HG03060 (cell line): Measurements from ENCODE around the gene KRTAP9-7.
"Not testable (repeated sequence)": the region's sequence is repeated elsewhere in the genome, so short reads cannot be mapped to it uniquely, and the experiment has no call there.

Experiments used
- ATAC-seq: cut with Tn5 transposase; IDR thresholded peaks from one replicate; pipeline ENCODE4 v1.9.1; 2021; ENCODE audit warnings: low read depth, moderate number of reproducible peaks; ENCODE audit not compliant: unreplicated experiment

The KRTAP9-7 gene, protein sequence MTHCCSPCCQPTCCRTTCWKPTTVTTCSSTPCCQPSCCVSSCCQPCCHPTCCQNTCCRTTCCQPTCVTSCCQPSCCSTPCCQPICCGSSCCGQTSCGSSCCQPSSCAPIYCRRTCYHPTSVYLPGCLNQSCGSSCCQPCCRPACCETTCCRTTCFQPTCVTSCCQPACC

DNA sequence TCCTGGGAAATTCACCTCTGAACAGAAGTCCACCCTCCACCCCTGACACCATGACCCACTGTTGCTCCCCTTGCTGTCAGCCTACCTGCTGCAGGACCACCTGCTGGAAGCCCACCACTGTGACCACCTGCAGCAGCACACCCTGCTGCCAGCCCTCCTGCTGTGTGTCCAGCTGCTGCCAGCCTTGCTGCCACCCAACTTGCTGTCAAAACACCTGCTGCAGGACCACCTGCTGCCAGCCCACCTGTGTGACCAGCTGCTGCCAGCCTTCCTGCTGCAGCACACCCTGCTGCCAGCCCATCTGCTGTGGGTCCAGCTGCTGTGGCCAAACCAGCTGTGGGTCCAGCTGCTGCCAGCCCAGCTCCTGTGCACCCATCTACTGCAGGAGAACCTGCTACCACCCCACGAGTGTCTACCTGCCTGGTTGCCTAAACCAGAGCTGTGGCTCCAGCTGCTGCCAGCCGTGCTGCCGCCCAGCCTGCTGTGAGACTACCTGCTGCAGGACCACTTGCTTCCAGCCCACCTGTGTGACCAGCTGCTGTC lies at the start of gene KRTAP9-7:
Gene KRTAP9-7, plus strand, starts transcription at position 51 of the 543 bp plus-strand sequence. Its CDS starts 0 bp downstream, at position 51.
- not testable (repeated sequence) for ATAC-seq

DNA sequence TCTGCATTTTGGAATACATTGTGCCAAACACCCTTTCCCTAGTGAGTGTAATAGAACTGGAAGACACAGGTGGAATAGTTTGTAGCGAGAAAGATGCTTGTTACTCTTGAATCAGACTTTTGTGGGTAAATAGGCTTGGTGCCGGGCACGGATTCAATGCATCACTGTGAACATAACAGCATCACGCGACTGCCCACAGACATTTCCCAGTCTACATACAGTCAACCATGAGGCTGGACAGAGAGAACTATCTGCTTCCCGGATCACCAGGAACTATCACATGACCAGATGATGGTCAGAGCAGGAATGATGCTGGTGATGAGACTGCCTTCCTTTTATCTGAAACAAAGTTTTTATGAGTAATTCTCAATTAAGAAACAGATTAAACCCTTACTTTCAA lies 49.4 kb upstream of the KRTAP9-7 start:
- no peak for ATAC-seq

DNA sequence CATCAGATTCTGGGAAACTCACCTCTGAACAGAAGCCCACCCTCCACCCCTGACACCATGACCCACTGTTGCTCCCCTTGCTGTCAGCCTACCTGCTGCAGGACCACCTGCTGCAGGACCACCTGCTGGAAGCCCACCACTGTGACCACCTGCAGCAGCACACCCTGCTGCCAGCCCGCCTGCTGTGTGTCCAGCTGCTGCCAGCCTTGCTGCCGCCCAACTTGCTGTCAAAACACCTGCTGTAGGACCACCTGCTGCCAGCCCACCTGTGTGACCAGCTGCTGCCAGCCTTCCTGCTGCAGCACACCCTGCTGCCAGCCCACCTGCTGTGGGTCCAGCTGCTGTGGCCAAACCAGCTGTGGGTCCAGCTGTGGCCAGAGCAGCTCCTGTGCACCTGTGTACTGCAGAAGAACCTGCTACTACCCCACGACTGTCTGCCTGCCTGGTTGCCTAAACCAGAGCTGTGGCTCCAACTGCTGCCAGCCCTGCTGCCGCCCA lies 48.9 kb upstream of the KRTAP9-7 start, which contains the start of gene KRTAP9-2:
Gene KRTAP9-2, plus strand, starts transcription at position 51 of the 498 bp plus-strand sequence. Its CDS starts 7 bp downstream, at position 58.
- ATAC-seq: not testable (repeated sequence)

DNA sequence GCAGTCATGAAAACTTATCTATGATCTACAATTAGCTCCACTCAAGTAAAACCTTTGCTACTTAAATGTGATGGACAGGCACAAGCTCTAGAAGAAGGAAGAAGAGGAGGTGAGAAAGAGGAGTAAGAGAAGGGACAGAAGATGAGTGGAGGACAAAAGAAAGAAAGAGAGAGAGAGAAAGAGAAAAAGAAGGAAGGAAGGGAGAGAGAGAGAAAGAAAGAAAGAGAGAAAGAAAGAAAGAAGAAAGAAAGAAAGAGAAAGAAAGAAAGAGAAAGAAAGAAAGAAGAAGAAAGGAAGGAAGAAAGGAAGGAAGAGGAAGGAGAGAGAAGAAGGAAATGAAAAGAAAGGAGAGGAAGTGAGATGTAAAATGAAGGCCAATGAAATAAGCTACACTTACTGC lies 45.4 kb upstream of the KRTAP9-7 start:
- ATAC-seq: no peak

DNA sequence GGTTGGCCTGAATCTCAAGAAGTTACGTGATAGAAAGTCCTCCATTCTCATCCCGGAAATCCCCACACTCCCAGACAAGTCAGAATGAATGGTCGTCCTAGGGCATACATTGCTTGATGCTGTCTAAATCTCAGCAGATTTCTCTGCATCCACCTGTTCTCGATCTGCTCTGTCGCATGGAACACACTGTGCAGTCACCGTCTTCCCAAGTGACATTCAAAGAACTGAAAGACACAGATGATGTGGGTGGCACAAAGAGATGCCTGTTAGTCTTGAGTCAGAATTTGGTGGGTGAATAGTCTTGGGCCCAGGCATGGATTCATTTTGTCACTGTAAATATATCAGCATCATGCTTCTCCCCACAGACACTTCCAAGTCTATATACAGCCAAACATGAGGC lies 43.8 kb upstream of the KRTAP9-7 start:
- no peak for ATAC-seq

DNA sequence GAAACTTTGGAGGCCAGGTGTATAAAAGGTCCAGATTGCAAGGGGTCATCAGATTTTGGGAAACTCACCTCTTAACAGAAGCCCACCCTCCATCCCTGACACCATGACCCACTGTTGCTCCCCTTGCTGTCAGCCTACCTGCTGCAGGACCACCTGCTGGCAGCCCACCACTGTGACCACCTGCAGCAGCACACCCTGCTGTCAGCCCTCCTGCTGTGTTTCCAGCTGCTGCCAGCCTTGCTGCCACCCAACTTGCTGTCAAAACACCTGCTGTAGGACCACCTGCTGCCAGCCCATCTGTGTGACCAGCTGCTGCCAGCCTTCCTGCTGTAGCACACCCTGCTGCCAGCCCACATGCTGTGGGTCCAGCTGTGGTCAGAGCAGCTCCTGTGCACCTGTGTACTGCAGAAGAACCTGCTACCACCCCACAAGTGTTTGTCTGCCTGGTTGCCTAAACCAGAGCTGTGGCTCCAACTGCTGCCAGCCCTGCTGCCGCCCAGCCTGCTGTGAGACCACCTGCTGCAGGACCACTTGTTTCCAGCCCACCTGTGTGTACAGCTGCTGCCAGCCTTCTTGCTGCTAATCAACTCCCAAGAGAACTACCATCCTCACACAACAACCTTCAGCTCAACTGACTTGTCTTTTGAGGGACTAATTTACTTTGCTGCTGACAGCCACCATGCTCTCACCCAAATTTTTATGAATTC lies 42.9 kb upstream of the KRTAP9-7 start, which contains the start of gene KRTAP9-3:
Gene KRTAP9-3, plus strand, starts transcription at position 51 of the 707 bp plus-strand sequence. Its CDS starts 53 bp downstream, at position 104.
- ATAC-seq: not testable (repeated sequence)

DNA sequence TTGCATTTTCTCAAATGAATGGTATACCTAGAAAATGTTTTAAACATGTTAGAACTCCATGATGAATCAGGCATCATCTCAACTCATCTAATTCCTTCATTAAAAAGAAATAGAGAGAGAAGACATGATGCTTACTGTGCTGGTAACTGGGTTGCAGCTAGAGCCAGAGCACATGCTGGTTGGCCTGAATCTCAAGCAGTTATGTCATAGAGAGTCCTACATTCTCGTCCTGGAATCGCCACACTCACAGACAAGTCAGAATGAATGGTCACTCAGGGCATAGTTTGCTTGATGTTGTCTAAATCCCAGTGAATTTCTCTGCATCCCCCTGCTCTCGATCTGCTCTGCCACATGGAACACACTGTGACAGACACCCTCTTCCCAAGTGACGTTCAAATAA lies 38.4 kb upstream of the KRTAP9-7 start:
- ATAC-seq: not testable (repeated sequence)

DNA sequence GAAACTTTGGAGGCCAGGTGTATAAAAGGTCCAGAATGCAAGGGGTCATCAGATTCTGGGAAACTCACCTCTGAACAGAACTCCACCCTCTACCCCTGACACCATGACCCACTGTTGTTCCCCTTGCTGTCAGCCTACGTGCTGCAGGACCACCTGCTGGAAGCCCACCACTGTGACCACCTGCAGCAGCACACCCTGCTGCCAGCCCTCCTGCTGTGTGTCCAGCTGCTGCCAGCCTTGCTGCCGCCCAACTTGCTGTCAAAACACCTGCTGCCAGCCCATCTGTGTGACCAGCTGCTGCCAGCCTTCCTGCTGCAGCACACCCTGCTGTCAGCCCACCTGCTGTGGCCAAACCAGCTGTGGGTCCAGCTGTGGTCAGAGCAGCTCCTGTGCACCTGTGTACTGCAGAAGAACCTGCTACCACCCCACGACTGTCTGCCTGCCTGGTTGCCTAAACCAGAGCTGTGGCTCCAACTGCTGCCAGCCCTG lies 37.5 kb upstream of the KRTAP9-7 start, which contains the start of gene KRTAP9-8:
Gene KRTAP9-8, plus strand, starts transcription at position 51 of the 489 bp plus-strand sequence. Its CDS starts 53 bp downstream, at position 104.
- ATAC-seq: not testable (repeated sequence)

DNA sequence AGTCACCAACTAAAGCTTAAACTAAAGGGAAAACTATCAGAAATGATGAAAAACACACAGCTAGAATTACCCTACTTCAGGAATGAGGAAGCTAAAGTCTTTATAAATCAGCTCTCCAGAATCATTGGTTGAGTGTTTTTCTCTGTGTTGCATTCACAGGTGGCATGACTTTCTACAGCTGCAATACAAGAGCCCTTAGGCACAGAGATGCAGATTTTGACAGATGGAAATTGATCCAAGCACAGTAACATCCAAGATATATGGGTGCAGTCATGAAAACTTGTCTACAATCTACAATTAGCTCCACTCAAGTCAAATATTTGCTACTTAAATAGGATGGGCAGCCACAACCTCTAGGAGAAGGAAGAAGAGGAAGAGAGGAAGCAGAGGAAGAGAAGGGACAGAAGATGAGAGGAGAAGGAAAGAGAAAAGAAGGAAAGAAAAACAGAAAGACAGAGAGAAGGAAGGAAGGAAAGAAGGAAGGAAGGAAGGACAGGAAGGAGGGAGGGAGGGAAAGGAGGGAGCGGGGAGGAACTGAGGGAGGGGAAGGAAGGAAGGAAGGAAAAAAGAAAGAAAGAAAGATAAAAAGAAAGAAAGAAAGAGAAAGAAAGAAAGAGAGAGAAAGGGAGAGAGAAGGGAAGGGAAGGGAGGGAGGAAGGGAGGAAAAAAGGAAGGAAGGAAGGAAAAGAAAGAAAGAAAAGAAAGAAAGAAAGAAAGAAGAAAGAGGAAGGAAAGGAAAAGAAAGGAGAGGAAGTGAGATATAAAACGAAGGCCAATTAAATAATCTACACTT lies 28.3 kb upstream of the KRTAP9-7 start:
- ATAC-seq: not testable (repeated sequence)

DNA sequence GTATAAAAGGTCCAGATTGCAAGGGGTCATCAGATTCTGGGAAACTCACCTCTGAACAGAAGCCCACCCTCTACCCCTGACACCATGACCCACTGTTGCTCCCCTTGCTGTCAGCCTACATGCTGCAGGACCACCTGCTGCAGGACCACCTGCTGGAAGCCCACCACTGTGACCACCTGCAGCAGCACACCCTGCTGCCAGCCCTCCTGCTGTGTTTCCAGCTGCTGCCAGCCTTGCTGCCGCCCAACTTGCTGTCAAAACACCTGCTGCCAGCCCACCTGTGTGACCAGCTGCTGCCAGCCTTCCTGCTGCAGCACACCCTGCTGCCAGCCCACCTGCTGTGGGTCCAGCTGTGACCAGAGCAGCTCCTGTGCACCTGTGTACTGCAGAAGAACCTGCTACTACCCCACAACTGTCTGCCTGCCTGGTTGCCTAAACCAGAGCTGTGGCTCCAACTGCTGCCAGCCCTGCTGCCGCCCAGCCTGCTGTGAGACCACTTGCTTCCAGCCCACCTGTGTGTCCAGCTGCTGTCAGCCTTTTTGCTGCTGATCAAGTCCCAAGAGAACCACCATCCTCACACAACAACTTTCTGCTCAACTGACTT lies 25.8 kb upstream of the KRTAP9-7 start, which contains the start of gene KRTAP9-4:
Gene KRTAP9-4, plus strand, starts transcription at position 51 of the 604 bp plus-strand sequence. Its CDS starts 34 bp downstream, at position 85.
- not testable (repeated sequence) for ATAC-seq

DNA sequence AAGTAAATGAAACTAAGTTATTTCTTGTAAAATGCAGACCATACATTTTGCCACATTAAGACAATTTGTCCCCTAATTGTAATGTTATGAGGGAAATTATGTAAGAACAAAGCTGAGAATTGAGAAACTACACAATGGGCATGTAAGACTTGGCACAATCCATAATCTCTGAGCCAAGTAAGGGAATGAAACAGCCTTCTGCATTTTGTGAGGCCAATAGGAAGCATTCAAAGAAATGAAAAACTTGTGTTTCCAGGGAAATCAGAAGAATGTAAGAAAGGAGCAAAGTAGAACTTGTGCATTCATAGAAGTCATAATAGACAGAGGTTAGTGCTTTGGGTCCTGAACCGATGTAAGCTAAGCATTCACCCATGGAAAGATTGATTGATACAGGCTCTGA lies 24.2 kb upstream of the KRTAP9-7 start:
- no peak for ATAC-seq

DNA sequence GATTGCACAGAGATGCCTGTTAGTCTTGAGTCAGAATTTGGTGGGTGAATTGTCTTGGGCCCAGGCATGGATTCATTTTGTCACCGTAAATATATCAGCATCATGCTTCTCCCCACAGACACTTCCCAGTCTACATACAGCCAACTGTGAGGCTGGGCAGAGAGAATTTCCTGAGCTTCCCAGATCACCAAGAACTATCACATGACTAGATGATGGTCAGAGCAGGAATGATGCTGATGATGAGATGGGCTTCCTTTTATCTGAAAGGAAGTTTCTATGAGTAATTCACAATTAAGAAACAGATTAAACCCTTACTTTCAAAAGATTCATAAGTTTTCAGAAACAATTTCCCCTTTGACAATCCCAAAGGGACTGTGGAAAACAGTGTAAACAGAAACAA lies 20.6 kb upstream of the KRTAP9-7 start:
- no peak for ATAC-seq

DNA sequence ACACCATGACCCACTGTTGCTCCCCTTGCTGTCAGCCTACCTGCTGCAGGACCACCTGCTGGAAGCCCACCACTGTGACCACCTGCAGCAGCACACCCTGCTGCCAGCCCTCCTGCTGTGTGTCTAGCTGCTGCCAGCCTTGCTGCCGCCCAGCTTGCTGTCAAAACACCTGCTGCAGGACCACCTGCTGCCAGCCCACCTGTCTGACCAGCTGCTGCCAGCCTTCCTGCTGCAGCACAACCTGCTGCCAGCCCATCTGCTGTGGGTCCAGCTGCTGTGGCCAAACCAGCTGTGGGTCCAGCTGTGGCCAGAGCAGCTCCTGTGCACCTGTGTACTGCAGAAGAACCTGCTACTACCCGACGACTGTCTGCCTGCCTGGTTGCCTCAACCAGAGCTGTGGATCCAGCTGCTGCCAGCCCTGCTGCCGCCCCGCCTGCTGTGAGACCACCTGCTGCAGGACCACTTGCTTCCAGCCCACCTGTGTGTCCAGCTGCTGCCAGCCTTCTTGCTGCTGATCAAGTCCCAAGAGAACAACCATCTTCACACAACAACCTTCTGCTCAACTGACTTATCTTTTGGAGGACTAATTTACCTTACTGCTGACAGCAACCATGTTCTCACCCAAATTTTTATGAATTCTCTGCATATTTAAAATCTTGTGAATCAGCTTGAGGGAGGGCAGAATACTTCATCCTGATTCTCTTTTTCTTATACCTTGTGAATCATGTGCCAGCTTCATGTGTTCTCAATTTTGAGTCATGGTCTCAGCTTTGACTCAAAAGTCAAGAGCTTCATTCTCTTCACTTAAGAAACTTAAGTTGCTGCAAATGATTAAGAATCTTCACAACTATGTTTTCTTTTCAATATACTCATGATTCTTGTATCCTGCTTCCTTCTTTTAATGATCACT lies 19.9 kb upstream of the KRTAP9-7 start, which contains the start of gene KRTAP9-9:
Gene KRTAP9-9, plus strand, starts transcription at position 4 of the 910 bp plus-strand sequence.
- not testable (repeated sequence) for ATAC-seq

DNA sequence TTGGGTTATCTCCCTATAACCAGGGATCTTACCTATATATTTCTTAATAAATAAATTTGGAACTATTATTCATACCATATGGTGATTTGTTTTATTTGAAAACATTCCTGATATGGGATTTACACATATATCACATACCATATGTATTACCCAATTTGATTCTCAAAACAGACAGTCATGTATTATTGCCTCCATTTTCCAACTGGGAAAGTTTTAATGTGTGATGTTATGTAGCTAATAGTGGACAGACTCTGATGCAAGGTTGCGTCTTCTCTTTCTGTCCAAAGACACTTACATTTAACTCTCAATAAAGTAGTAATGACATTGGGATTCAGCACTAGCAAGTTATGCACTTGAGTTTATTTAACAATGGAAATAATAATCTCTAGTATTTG lies 19.2 kb upstream of the KRTAP9-7 start:
- ATAC-seq: no peak

DNA sequence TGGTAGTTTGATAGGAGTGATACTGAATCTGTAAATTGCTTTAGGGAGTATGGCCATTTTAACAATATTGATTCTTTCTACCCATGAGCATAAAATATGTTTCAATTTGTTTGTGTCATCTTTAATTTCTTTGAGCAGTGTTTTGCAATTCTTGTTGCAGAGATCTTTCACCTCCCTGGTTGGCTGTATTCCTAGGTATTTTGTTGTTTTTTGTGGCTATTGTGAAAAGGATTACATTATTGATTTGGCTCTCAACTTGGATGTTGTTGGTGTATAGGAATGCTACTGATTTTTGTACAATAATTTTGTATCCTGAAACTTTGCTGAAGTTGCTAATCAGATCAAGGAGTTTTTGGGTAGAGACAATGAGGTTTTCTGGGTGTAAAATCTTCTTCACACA lies 17.1 kb upstream of the KRTAP9-7 start:
- no peak for ATAC-seq

DNA sequence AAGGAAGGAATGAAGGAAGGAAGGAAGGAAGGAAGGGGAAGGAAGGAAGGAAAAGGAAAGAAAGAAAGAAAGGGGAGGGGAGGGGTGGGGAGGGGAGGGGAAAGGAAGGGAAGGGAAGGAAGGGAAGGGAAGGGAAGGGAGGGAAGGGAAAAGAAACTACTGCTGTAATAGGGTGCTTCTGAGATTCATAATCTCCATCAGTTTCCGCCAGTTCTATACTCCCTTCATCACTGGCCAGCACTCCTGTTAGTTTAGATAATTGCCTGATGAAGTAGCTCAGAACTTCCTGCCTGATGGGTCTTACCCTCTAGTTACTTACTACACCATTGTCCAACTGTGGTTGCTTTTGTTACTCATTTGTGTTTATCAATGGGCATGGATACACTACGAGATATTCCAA lies 12.3 kb upstream of the KRTAP9-7 start:
- ATAC-seq: no peak

DNA sequence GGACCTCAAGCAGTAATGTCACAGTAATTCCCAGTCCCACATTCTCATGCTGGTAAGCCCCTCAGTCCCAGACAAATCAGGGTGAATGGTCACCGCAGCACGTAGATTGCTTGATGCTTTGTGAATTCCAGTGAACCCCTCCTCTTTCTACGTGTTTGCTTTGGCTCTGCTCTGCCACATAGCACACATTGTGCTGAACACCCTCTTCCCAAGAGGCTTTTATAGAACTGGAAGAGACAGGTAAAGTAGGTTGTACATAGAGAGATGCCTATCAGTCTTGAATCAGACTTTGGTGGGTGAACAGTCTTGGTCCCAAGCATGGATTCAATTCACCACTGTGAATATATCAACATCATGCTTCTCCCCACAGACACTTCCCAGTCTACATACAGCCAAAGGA lies 10.9 kb upstream of the KRTAP9-7 start:
- ATAC-seq: no peak

DNA sequence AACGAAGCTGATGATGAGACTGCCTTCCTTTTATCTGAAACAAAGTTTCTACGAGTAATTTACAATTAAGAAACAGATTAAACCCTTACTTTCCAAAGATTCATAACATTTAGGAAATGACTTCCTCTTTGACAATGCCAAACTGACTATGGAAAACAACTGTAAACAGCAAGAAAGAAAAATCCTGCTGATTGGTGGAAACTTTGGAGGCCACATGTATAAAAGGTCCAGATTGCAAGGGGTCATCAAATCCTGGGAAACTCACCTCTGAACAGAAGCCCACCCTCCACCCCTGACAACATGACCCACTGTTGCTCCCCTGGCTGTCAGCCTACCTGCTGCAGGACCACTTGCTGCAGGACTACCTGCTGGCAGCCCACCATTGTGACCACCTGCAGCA lies 10.4 kb upstream of the KRTAP9-7 start, which contains the start of gene KRTAP9-6:
Gene KRTAP9-6, plus strand, starts transcription at position 301 of the 400 bp plus-strand sequence. Its CDS starts 0 bp downstream, at position 301.
- ATAC-seq: no peak
